Measurements from ENCODE around the gene PRM1. TPM values are rescaled to one million over a fixed set of nuclear protein-coding genes. Genes with fewer than 3 reads are reported as not detected.

The PRM1 gene
- total and polyA plus RNA-seq, 2 of the 13 experiments (the other 11 are each of a cell fraction or from before 2014, with no cell fraction given): not detected

GRCh38 chr16:11250091-11250785 is 30.9 kb downstream of the PRM1 start (continued):
- TF ChIP-seq CERS6 (CRISPR knock-in tag; IDR thresholded peaks at IDR 0.05) (0 out of 2 replicates have a peak, but pooled peaks have one; percentile 19), ZNF737 (CRISPR knock-in tag; IDR thresholded peaks at IDR 0.05; ENCODE audit: borderline replicate concordance) (peak; percentile 20; the same call in 1 of the 2 replicates), ZNF362 (CRISPR knock-in tag; IDR thresholded peaks at IDR 0.05; ENCODE audit: borderline replicate concordance) (0 out of 2 replicates have a peak, but pooled peaks have one; percentile 10), IKZF4 (CRISPR knock-in tag; IDR thresholded peaks at IDR 0.05; ENCODE audit: borderline replicate concordance, low read depth, not compliant biosample characterization) (no peak), MYC (CRISPR knock-in tag; IDR thresholded peaks at IDR 0.05; ENCODE audit: borderline replicate concordance) (peak; percentile 14), TSC22D2 (CRISPR knock-in tag; IDR thresholded peaks at IDR 0.05; ENCODE audit: borderline replicate concordance) (0 out of 2 replicates have a peak, but pooled peaks have one; percentile 44), FOSL1 (CRISPR knock-in tag; IDR thresholded peaks at IDR 0.05; ENCODE audit: borderline replicate concordance) (no peak), ZFX (CRISPR knock-in tag; IDR thresholded peaks at IDR 0.05; ENCODE audit: low read depth) (0 out of 2 replicates have a peak, but pooled peaks have one; percentile 36), KDM5B (CRISPR knock-in tag; IDR thresholded peaks at IDR 0.05; ENCODE audit: borderline replicate concordance) (peak; percentile 52; the same call in 1 of the 2 replicates), ZNF574 (CRISPR knock-in tag; IDR thresholded peaks at IDR 0.05) (peak; percentile 5), SAP130 (CRISPR knock-in tag; IDR thresholded peaks at IDR 0.05; ENCODE audit: low read depth) (peak; percentile 39; the same call in 1 of the 2 replicates), HMGA1 (CRISPR knock-in tag; conservative IDR thresholded peaks at IDR 0.05) (no peak), TFE3 (CRISPR knock-in tag; IDR thresholded peaks at IDR 0.05) (0 out of 2 replicates have a peak, but pooled peaks have one; percentile 28), ZNF546 (CRISPR knock-in tag; conservative IDR thresholded peaks at IDR 0.05) (0 out of 2 replicates have a peak, but pooled peaks have one; percentile 4), IRF2 (CRISPR knock-in tag; IDR thresholded peaks at IDR 0.05) (peak; percentile 35; the same call in 1 of the 2 replicates), POLR2A (IDR thresholded peaks at IDR 0.05; ENCODE audit: insufficient read depth in 1 of 2, low read depth in 2 of 2, low read length in 2 of 2) (peak in 1 of 2 experiments; percentile 51; a peak in 1 of 4 replicates), NFYB (CRISPR knock-in tag; IDR thresholded peaks at IDR 0.05) (peak; percentile 33; the same call in 1 of the 2 replicates), ZNF253 (CRISPR knock-in tag; IDR thresholded peaks at IDR 0.05; ENCODE audit: borderline replicate concordance) (no peak), FOXK1 (CRISPR knock-in tag; IDR thresholded peaks at IDR 0.05; ENCODE audit: borderline replicate concordance, low read depth) (peak; percentile 7; the same call in 1 of the 2 replicates), ZNF800 (CRISPR knock-in tag; IDR thresholded peaks at IDR 0.05) (no peak)
